M059J (cell line): ENCODE results near the gene PCDHGC4. TPM values are rescaled to one million over a fixed set of nuclear protein-coding genes. Genes with fewer than 3 reads are reported as not detected.
A peak's percentile ranks its signal among the peaks of the same experiment; 100 is the strongest.

Experiments
- DNase-seq: peaks from one replicate; pipeline ENCODE4 v3.0.0-alpha.2; 2012; ENCODE audit warnings: low read depth
- total RNA-seq: library from RNA; depleted of rRNA; stranded (reverse); fragments of >200 nt; shearing (Covaris generic); gene quantifications from 2 replicates; pipeline ENCODE4 v1.2.3, GENCODE V29; 2014; rRNA removed

Gene PCDHGC4
- total RNA-seq, 1 experiment from 2014 or later, result 0.69 TPM

GRCh38 chr5:141529002-141529401 lies 44.2 kb downstream of the PCDHGC4 start:
- DNase-seq, result peak; percentile 49

GRCh38 chr5:141529873-141530272 lies 45.0 kb downstream of the PCDHGC4 start:
- DNase-seq, result no peak

GRCh38 chr5:141532726-141533125 lies 47.9 kb downstream of the PCDHGC4 start:
- DNase-seq, result no peak

GRCh38 chr5:141533897-141534296 lies 49.1 kb downstream of the PCDHGC4 start:
- no peak for DNase-seq

- DNase-seq, result no peak
Measured at GRCh38 chr5:141534492-141535213, 49.8 kb downstream of the PCDHGC4 start.

Other genes with a start within 250 kb of the PCDHGC4 start
- 0.17 TPM in 1 of 2 replicates, not detected in the other for gene PCDHB15, start 239.6 kb upstream of the PCDHGC4 start, total RNA-seq
- gene SLC25A2, start 181.0 kb upstream of the PCDHGC4 start, total RNA-seq, result 0.05 TPM in 1 of 2 replicates, not detected in the other
- gene TAF7, start 164.2 kb upstream of the PCDHGC4 start, total RNA-seq, result 52.8 and 84.2 TPM in 2 replicates
- gene PCDHGA1, start 154.5 kb upstream of the PCDHGC4 start, total RNA-seq, result 0.71 and 0.89 TPM in 2 replicates
- gene PCDHGA2, start 146.3 kb upstream of the PCDHGC4 start, total RNA-seq, result 0.22 and 0.32 TPM in 2 replicates
- 0.49 TPM in 1 of 2 replicates, not detected in the other for gene PCDHGA3, start 141.2 kb upstream of the PCDHGC4 start, total RNA-seq
- gene PCDHGB1, start 134.9 kb upstream of the PCDHGC4 start, total RNA-seq, result 3.3 and 4.9 TPM in 2 replicates
- 0.17 and 0.91 TPM in 2 replicates for gene PCDHGA4, start 130.0 kb upstream of the PCDHGC4 start, total RNA-seq
- gene PCDHGB2, start 125.0 kb upstream of the PCDHGC4 start, total RNA-seq, result 0.25 and 0.57 TPM in 2 replicates
- gene PCDHGA5, start 120.9 kb upstream of the PCDHGC4 start, total RNA-seq, result 0.02 and 0.10 TPM in 2 replicates
- gene PCDHGB3, start 114.8 kb upstream of the PCDHGC4 start, total RNA-seq, result 0.49 and 0.54 TPM in 2 replicates
- 0.07 and 1.1 TPM in 2 replicates for gene PCDHGA6, start 111.1 kb upstream of the PCDHGC4 start, total RNA-seq
- gene PCDHGA7, start 102.3 kb upstream of the PCDHGC4 start, total RNA-seq, result 0.17 TPM in 1 of 2 replicates, not detected in the other
- not detected in 2 replicates for gene PCDHGB4, start 97.3 kb upstream of the PCDHGC4 start, total RNA-seq
- 0.07 TPM in 1 of 2 replicates, not detected in the other for gene PCDHGA8, start 92.4 kb upstream of the PCDHGC4 start, total RNA-seq
- gene PCDHGB5, start 87.1 kb upstream of the PCDHGC4 start, total RNA-seq, result not detected in 2 replicates
- 0.02 and 0.17 TPM in 2 replicates for gene PCDHGA9, start 82.3 kb upstream of the PCDHGC4 start, total RNA-seq
- gene PCDHGB6, start 77.0 kb upstream of the PCDHGC4 start, total RNA-seq, result 0.02 TPM in 1 of 2 replicates, not detected in the other
- 0.71 and 0.89 TPM in 2 replicates for gene PCDHGA10, start 72.0 kb upstream of the PCDHGC4 start, total RNA-seq
- 7.1 and 7.7 TPM in 2 replicates for gene PCDHGB7, start 67.4 kb upstream of the PCDHGC4 start, total RNA-seq
- 0.05 TPM in 1 of 2 replicates, not detected in the other for gene PCDHGA11, start 64.0 kb upstream of the PCDHGC4 start, total RNA-seq
- gene PCDHGA12, start 54.5 kb upstream of the PCDHGC4 start, total RNA-seq, result 0.39 TPM in 1 of 2 replicates, not detected in the other
- 41.3 and 88.4 TPM in 2 replicates for gene PCDHGC3, start 9.1 kb upstream of the PCDHGC4 start, total RNA-seq
- gene PCDHGC5, start 4.1 kb downstream of the PCDHGC4 start, total RNA-seq, result 2.0 and 2.2 TPM in 2 replicates
- 32.8 and 77.0 TPM in 2 replicates for gene DIAPH1, start 134.0 kb downstream of the PCDHGC4 start, total RNA-seq
- 78.2 and 88.4 TPM in 2 replicates for gene HDAC3, start 151.8 kb downstream of the PCDHGC4 start, total RNA-seq
- gene RELL2, start 152.0 kb downstream of the PCDHGC4 start, total RNA-seq, result 8.3 and 9.0 TPM in 2 replicates
- 11.0 and 18.5 TPM in 2 replicates for gene FCHSD1, start 166.4 kb downstream of the PCDHGC4 start, total RNA-seq
- 2.5 and 5.5 TPM in 2 replicates for gene ARAP3, start 197.2 kb downstream of the PCDHGC4 start, total RNA-seq